Spleen (tissue), 11 donors: Measurements from ENCODE around the gene TOP1. TPM values are rescaled to one million over a fixed set of nuclear protein-coding genes. Genes with fewer than 3 reads are reported as not detected.

Source experiments
- DNase-seq: peaks from one replicate; pipeline ENCODE4 v3.0.0-alpha.2; 2020
- H3K27ac ChIP-seq, 8 donors: fragments of 200-600 bp; sonication (generic) in 7 of 8; 1 replicate in 4 of 8; 2 replicates in 4 of 8; pipeline versions ENCODE4 v1.5.0 to v1.8.0; 2016 to 2021; ENCODE audit warnings: inconsistent platforms in 4 of 8, mild to moderate bottlenecking in 4 of 8, moderate library complexity in 1 of 8
- H3K27me3 ChIP-seq, 7 donors: fragments of 200-600 bp; sonication (generic) in 6 of 7; replicated peaks in 1 of 7; 1 replicate in 4 of 7; 2 replicates in 3 of 7; pipeline versions ENCODE4 v1.5.0 to v1.8.0; 2016 to 2021; ENCODE audit warnings: inconsistent platforms in 3 of 7, mild to moderate bottlenecking in 1 of 7
- H3K36me3 ChIP-seq, 6 donors: fragments of 200-600 bp; sonication (generic) in 5 of 6; 1 replicate in 4 of 6; 2 replicates in 2 of 6; pipeline versions ENCODE4 v1.5.0 to v1.8.0; 2016 to 2021; ENCODE audit warnings: inconsistent platforms in 2 of 6
- H3K4me1 ChIP-seq, 6 donors: fragments of 200-600 bp; sonication (generic) in 5 of 6; 1 replicate in 3 of 6; 2 replicates in 3 of 6; pipeline versions ENCODE4 v1.5.0 to v1.8.0; 2016 to 2021; ENCODE audit warnings: inconsistent platforms in 3 of 6
- H3K4me3 ChIP-seq, 8 donors: fragments of 200-600 bp; sonication (generic) in 7 of 8; 1 replicate in 4 of 8; 2 replicates in 4 of 8; pipeline versions ENCODE4 v1.5.0 to v1.8.0; 2016 to 2021; ENCODE audit warnings: inconsistent platforms in 4 of 8, mild to moderate bottlenecking in 4 of 8, moderate library complexity in 2 of 8
- H3K9me3 ChIP-seq, 8 donors: fragments of 200-600 bp; sonication (generic) in 7 of 8; 1 replicate in 4 of 8; 2 replicates in 4 of 8; pipeline versions ENCODE4 v1.5.0 to v1.8.0; 2016 to 2021; ENCODE audit warnings: inconsistent platforms in 4 of 8
- CTCF ChIP-seq, 11 experiments: fragments of 200-600 bp in 7 of 11; fragments of 450-650 bp in 4 of 11; sonication (generic) in 4 of 11; IDR thresholded peaks in 8 of 11; conservative IDR thresholded peaks in 3 of 11; 1 replicate in 7 of 11; 2 replicates in 4 of 11; pipeline versions ENCODE4 v1.4.0 to v1.8.0; 2016 to 2021; ENCODE audit warnings: antibody characterized with exemption in 11 of 11, inconsistent platforms in 4 of 11, mild to moderate bottlenecking in 1 of 11
- POLR2A ChIP-seq, 3 donors: fragments of 450-650 bp; IDR thresholded peaks; one replicate each; pipeline ENCODE4 v1.5.1; 2017; ENCODE audit warnings: antibody characterized with exemption in 3 of 3, mild to moderate bottlenecking in 1 of 3
- POLR2AphosphoS5 ChIP-seq, 3 donors: sonication (generic); formaldehyde crosslinking; IDR thresholded peaks; one replicate each; pipeline ENCODE4 v1.5.1; 2017; ENCODE audit warnings: antibody characterized with exemption in 3 of 3
- WGBS, 5 donors: extraction: QIAGEN DNeasy Blood & Tissue Kit in 3 of 5; methylation state at CpG; one replicate each; pipeline versions ENCODE4 v1.1.5 to v1.1.7; 2013 to 2018; 5-methylcytosine and 5-hydroxymethylcytosine counted together
- intact Hi-C: fragments of 100-400 bp; cut with DNase I; formaldehyde crosslinking; loops from one replicate; pipeline ENCODE4 v1.15.0; 2023; ENCODE audit warnings: low total_unique reads
- polyA plus RNA-seq, 3 donors: library from polyadenylated mRNA; stranded (reverse); fragments of 200-250 nt; gene quantifications; one replicate each; pipeline ENCODE4 v1.2.1, GENCODE V29; 2013
- total RNA-seq, 7 donors: library from RNA; depleted of rRNA in 3 of 7; stranded (reverse); fragments of >200 nt in 3 of 7; fragmentation: NEBNext Ultra II Directional in 4 of 7; extraction: Animal tissue kit (Norgen Biotek cat#: 25700) in 4 of 7; gene quantifications; one replicate each; pipeline versions ENCODE4 v1.1.0 to v1.2.1, GENCODE V29; 2016 to 2021
- donor health status: healthy with polysubstance abuse.
- donor health status: DM: no; HTN: no; CAD: no; lungs with moderate emphysema.
- donor health status: DM: no; HTN: no; CAD: no.
- donor health status: Bipolar disorder and iron deficiency.
- donor health status: healthy.
- donor health status: DM: no; HTN: no; CAD: no.
- donor health status: DM: yes; HTN: yes; CAD: no.

Gene TOP1
- total and polyA plus RNA-seq, 10 donors = 20.7 to 74.6 (median 44.8) TPM

GRCh38 chr20:41011551-41012067, 17.0 kb upstream of the TOP1 start:
- H3K4me1 ChIP-seq = peaks cover 7 to 68% (median 33%) of the 10 kb centered on the region in 6 donors
- no peak for DNase-seq
- 48 to 60% (median 56%) methylated on average over 5 of the region's 5 CpGs for WGBS, 5 donors
- H3K9me3 ChIP-seq = peaks cover 0 to 6% (median 2%) of the 10 kb centered on the region in 8 donors
- TF ChIP-seq CTCF (IDR thresholded peaks at IDR 0.05 in 8 of 11, conservative IDR thresholded peaks at IDR 0.05 in 3 of 11) (no peak), POLR2A (IDR thresholded peaks at IDR 0.05) (no peak), POLR2AphosphoS5 (IDR thresholded peaks at IDR 0.05) (no peak)
- H3K27me3 ChIP-seq = no peaks in the 10 kb centered on the region
- intact Hi-C loops = no loop called here
- H3K4me3 ChIP-seq = no peak overlapping the region
- H3K36me3 ChIP-seq = no peaks in the 10 kb centered on the region
- H3K27ac ChIP-seq = peak overlapping the region in 4 of 8 donors; percentile 23 to 62 (median 52)

- Histone ChIP-seq H3K4me1 (peaks cover 4 to 39% (median 17%) of the 10 kb centered on the region in 6 donors), H3K27ac (no peak overlapping the region), H3K9me3 (no peaks in the 10 kb centered on the region), H3K36me3 (no peaks in the 10 kb centered on the region), H3K27me3 (no peaks in the 10 kb centered on the region), H3K4me3 (no peak overlapping the region)
- 87 to 92% (median 89%) methylated on average over 6 of the region's 6 CpGs for WGBS, 5 donors
- TF ChIP-seq POLR2A (IDR thresholded peaks at IDR 0.05) = no peak
- intact Hi-C loops = no loop called here
- no peak for DNase-seq
Observed at GRCh38 chr20:41014561-41015088, 14.0 kb upstream of the TOP1 start.

- intact Hi-C loops = no loop called here
- 80 to 95% (median 89%) methylated on average over 3 of the region's 3 CpGs for WGBS, 5 donors
Observed at GRCh38 chr20:41017448-41018042, 11.1 kb upstream of the TOP1 start.

GRCh38 chr20:41018153-41018552, 10.5 kb upstream of the TOP1 start:
- Histone ChIP-seq H3K27me3 (no peaks in the 10 kb centered on the region), H3K27ac (no peak overlapping the region), H3K4me1 (peaks cover 0 to 6% (median under 1%) of the 10 kb centered on the region in 6 donors), H3K9me3 (no peaks in the 10 kb centered on the region), H3K36me3 (no peaks in the 10 kb centered on the region), H3K4me3 (no peak overlapping the region)
- TF ChIP-seq POLR2A (IDR thresholded peaks at IDR 0.05) = no peak
- TF ChIP-seq POLR2AphosphoS5 (IDR thresholded peaks at IDR 0.05) = no peak
- no peak for TF ChIP-seq CTCF (IDR thresholded peaks at IDR 0.05 in 8 of 11, conservative IDR thresholded peaks at IDR 0.05 in 3 of 11)
- no peak for DNase-seq
- 91 to 94% (median 91%) methylated on average over 2 of the region's 2 CpGs for WGBS, 5 donors
- intact Hi-C loops = no loop called here

More at GRCh38 chr20:41017448-41018042, 11.1 kb upstream of the TOP1 start:
- DNase-seq = no peak
- no peaks in the 10 kb centered on the region for H3K27me3 ChIP-seq
- peaks cover 2 to 12% (median 6%) of the 10 kb centered on the region in 6 donors for H3K4me1 ChIP-seq
- no peaks in the 10 kb centered on the region for H3K36me3 ChIP-seq
- H3K4me3 ChIP-seq = no peak overlapping the region
- H3K9me3 ChIP-seq = no peaks in the 10 kb centered on the region
- no peak for TF ChIP-seq POLR2A (IDR thresholded peaks at IDR 0.05)
- no peak for TF ChIP-seq POLR2AphosphoS5 (IDR thresholded peaks at IDR 0.05)
- TF ChIP-seq CTCF (IDR thresholded peaks at IDR 0.05 in 8 of 11, conservative IDR thresholded peaks at IDR 0.05 in 3 of 11) = no peak
- H3K27ac ChIP-seq = no peak overlapping the region
